HEK293 (cell line): Measurements from ENCODE around the gene KRT15.

Experiments used
- CTCF ChIA-PET: fragments of 350-600 bp; formaldehyde crosslinking; extraction: SDS; loops from one replicate; lab custom pipeline; 2021; ENCODE audit warnings: antibody characterized with exemption; lab: Yijun Ruan, JAX
- POLR2A ChIA-PET: fragments of 300-600 bp; formaldehyde crosslinking; extraction: SDS; loops from one replicate; lab custom pipeline; 2020; ENCODE audit warnings: antibody characterized with exemption, inconsistent platforms; lab: Yijun Ruan, JAX
- H3K27ac ChIP-seq: fragments of 200-500 bp; sonication (Bioruptor generic); 2 replicates; pipeline ENCODE4 v1.5.1; 2014; ENCODE audit warnings: low read depth, low read length, control low read depth, inconsistent platforms; ENCODE audit errors: extremely low read depth
- H3K36me3 ChIP-seq, 2 experiments: fragments of 200-500 bp in 1 of 2; sonication (Bioruptor generic) in 1 of 2; 1 replicate in 1 of 2; 2 replicates in 1 of 2; pipeline ENCODE4 v1.5.1; 2014 to 2017; ENCODE audit warnings: inconsistent platforms in 2 of 2, low read length in 2 of 2; ENCODE audit not compliant: control insufficient read depth in 2 of 2, insufficient read depth in 1 of 2
- H3K4me1 ChIP-seq: fragments of 200-500 bp; sonication (Bioruptor generic); 2 replicates; pipeline ENCODE4 v1.5.1; 2014; ENCODE audit warnings: mild to moderate bottlenecking, low read length, inconsistent platforms; ENCODE audit not compliant: control insufficient read depth, insufficient read depth
- H3K4me3 ChIP-seq: 2 replicates; pipeline ENCODE4 v1.5.1; 2011; ENCODE audit warnings: low read depth, mild to moderate bottlenecking, control low read depth, low read length, moderate library complexity
- H3K9me3 ChIP-seq: fragments of 200-500 bp; sonication (Bioruptor generic); 2 replicates; pipeline ENCODE4 v1.5.1; 2014; ENCODE audit warnings: low read depth, low read length, inconsistent platforms; ENCODE audit not compliant: control insufficient read depth, insufficient read depth
- GLI2 ChIP-seq: fragments of 450-650 bp; formaldehyde crosslinking; IDR thresholded peaks from 2 replicates; pipeline ENCODE4; 2017; ENCODE audit warnings: missing biosample characterization, missing genetic modification characterization, low read depth, borderline replicate concordance
- KLF1 ChIP-seq: fragments of 450-650 bp; formaldehyde crosslinking; IDR thresholded peaks from 2 replicates; pipeline ENCODE4 v1.5.1; 2016; ENCODE audit warnings: missing biosample characterization, missing genetic modification characterization
- PRDM1 ChIP-seq: fragments of 450-650 bp; formaldehyde crosslinking; IDR thresholded peaks from 2 replicates; pipeline ENCODE4; 2016; ENCODE audit warnings: missing biosample characterization, missing genetic modification characterization
- REST ChIP-seq: fragments of 450-650 bp; formaldehyde crosslinking; IDR thresholded peaks from 2 replicates; pipeline ENCODE4 v1.5.1; 2016; ENCODE audit warnings: missing biosample characterization, missing genetic modification characterization
- SCRT1 ChIP-seq: fragments of 450-650 bp; formaldehyde crosslinking; IDR thresholded peaks from 2 replicates; pipeline ENCODE4 v1.5.1; 2016; ENCODE audit warnings: missing biosample characterization, missing genetic modification characterization, borderline replicate concordance
- SETDB1 ChIP-seq: IDR thresholded peaks from one replicate; pipeline ENCODE4 v1.6.1; 2017; ENCODE audit warnings: mild to moderate bottlenecking, low read length, moderate library complexity, mixed read lengths; ENCODE audit not compliant: insufficient read length
- YY1 ChIP-seq: fragments of 450-650 bp; formaldehyde crosslinking; IDR thresholded peaks from 2 replicates; pipeline ENCODE4 v1.5.1; 2018; ENCODE audit warnings: missing biosample characterization, missing genetic modification characterization
- YY2 ChIP-seq: fragments of 450-650 bp; formaldehyde crosslinking; IDR thresholded peaks from 2 replicates; pipeline ENCODE4 v1.5.1; 2016; ENCODE audit warnings: missing biosample characterization, missing genetic modification characterization
- ZBTB48 ChIP-seq: fragments of 450-650 bp; formaldehyde crosslinking; IDR thresholded peaks from 2 replicates; pipeline ENCODE4 v1.5.1; 2016; ENCODE audit warnings: missing biosample characterization, missing genetic modification characterization
- ZBTB7A ChIP-seq: fragments of 450-650 bp; formaldehyde crosslinking; IDR thresholded peaks from 2 replicates; pipeline ENCODE4 v1.5.1; 2016; ENCODE audit warnings: low read depth, missing biosample characterization, missing genetic modification characterization
- ZNF112 ChIP-seq: fragments of 450-650 bp; formaldehyde crosslinking; IDR thresholded peaks from 2 replicates; pipeline ENCODE4 v1.5.0; 2017; ENCODE audit warnings: missing biosample characterization, missing genetic modification characterization
- ZNF148 ChIP-seq: fragments of 450-650 bp; formaldehyde crosslinking; IDR thresholded peaks from 2 replicates; pipeline ENCODE4 v1.5.0; 2017; ENCODE audit warnings: missing biosample characterization, missing genetic modification characterization, borderline replicate concordance
- ZNF169 ChIP-seq: fragments of 450-650 bp; formaldehyde crosslinking; IDR thresholded peaks from 2 replicates; pipeline ENCODE4 v1.5.1; 2016; ENCODE audit warnings: missing biosample characterization, missing genetic modification characterization
- ZNF2 ChIP-seq: fragments of 450-650 bp; formaldehyde crosslinking; IDR thresholded peaks from 2 replicates; pipeline ENCODE4 v1.5.1; 2016; ENCODE audit warnings: missing biosample characterization, missing genetic modification characterization
- ZNF366 ChIP-seq: fragments of 450-650 bp; formaldehyde crosslinking; conservative IDR thresholded peaks from 2 replicates; pipeline ENCODE4 v1.5.1; 2016; ENCODE audit warnings: missing biosample characterization, missing genetic modification characterization
- ZNF404 ChIP-seq: fragments of 450-650 bp; formaldehyde crosslinking; IDR thresholded peaks from 2 replicates; pipeline ENCODE4 v1.5.1; 2017; ENCODE audit warnings: missing biosample characterization, missing genetic modification characterization
- ZNF571 ChIP-seq: fragments of 450-650 bp; formaldehyde crosslinking; IDR thresholded peaks from 2 replicates; pipeline ENCODE4 v1.5.0; 2017; ENCODE audit warnings: missing biosample characterization, missing genetic modification characterization
- ZNF639 ChIP-seq: fragments of 450-650 bp; formaldehyde crosslinking; IDR thresholded peaks from 2 replicates; pipeline ENCODE4 v1.5.1; 2016; ENCODE audit warnings: missing biosample characterization, missing genetic modification characterization
- ZNF660 ChIP-seq: fragments of 450-650 bp; IDR thresholded peaks from 2 replicates; pipeline ENCODE4 v1.5.1; 2018; ENCODE audit warnings: missing biosample characterization, mild to moderate bottlenecking, missing genetic modification characterization
- ZNF664 ChIP-seq: fragments of 450-650 bp; formaldehyde crosslinking; IDR thresholded peaks from 2 replicates; pipeline ENCODE4 v1.5.1; 2016; ENCODE audit warnings: missing biosample characterization, missing genetic modification characterization
- ZNF776 ChIP-seq: fragments of 450-650 bp; formaldehyde crosslinking; IDR thresholded peaks from 2 replicates; pipeline ENCODE4 v1.5.0; 2017; ENCODE audit warnings: missing biosample characterization, missing genetic modification characterization, borderline replicate concordance
- ZNF830 ChIP-seq: fragments of 450-650 bp; IDR thresholded peaks from 2 replicates; pipeline ENCODE4 v1.5.0; 2018; ENCODE audit warnings: missing biosample characterization, missing genetic modification characterization, low read depth, mild to moderate bottlenecking, moderate library complexity
- ZSCAN23 ChIP-seq: fragments of 450-650 bp; formaldehyde crosslinking; IDR thresholded peaks from 2 replicates; pipeline ENCODE4 v1.5.1; 2016; ENCODE audit warnings: missing biosample characterization, missing genetic modification characterization
- TF ChIP-seq, protein P1 (sequence below): fragments of 450-650 bp; formaldehyde crosslinking; IDR thresholded peaks from 2 replicates; pipeline ENCODE4 v1.5.1; 2016; ENCODE audit warnings: missing biosample characterization, missing genetic modification characterization, borderline replicate concordance
- TF ChIP-seq, protein P2 (sequence below): fragments of 450-650 bp; formaldehyde crosslinking; IDR thresholded peaks from 2 replicates; pipeline ENCODE4 v1.5.1; 2016; ENCODE audit warnings: missing biosample characterization, missing genetic modification characterization
- TF ChIP-seq, protein P3 (sequence below): fragments of 450-650 bp; formaldehyde crosslinking; IDR thresholded peaks from 2 replicates; pipeline ENCODE4 v1.5.1; 2016; ENCODE audit warnings: missing biosample characterization, missing genetic modification characterization

The KRT15 gene

GRCh38 chr17:41530062-41531048, 11.7 kb upstream of the KRT15 start:
- Histone ChIP-seq H3K4me3 (no peak overlapping the region), H3K36me3 (no peaks in the 10 kb centered on the region; a peak in 1 of 3 replicates), H3K27ac (peak overlapping the region; percentile 32), H3K4me1 (peaks cover 14% of the 10 kb centered on the region), H3K9me3 (no peaks in the 10 kb centered on the region)
- ChIA-PET POLR2A (interaction anchor here (1.6 to 1.8 kb wide), 2 partner anchors 135 to 159 kb away, joined by 5 to 13 read pairs; partner anchors contain the start of gene EIF1), CTCF (interaction anchor here (0.7 to 4.8 kb wide), 12 partner anchors 10 to 384 kb away, joined by 3 to 55 read pairs (median 4); no protein-coding TSS in a partner anchor)
- TF ChIP-seq SCRT1, result no peak
- TF ChIP-seq ZNF571 (tag by site-specific recombination), result no peak
- no peak for TF ChIP-seq PRDM1
- TF ChIP-seq ZNF639 (tag by site-specific recombination), result no peak
- TF ChIP-seq GLI2 (tag by site-specific recombination), result no peak
- no peak for TF ChIP-seq ZNF830 (tag by site-specific recombination)
- TF ChIP-seq ZNF404 (tag by site-specific recombination), result no peak
- TF ChIP-seq YY2 (tag by site-specific recombination), result no peak
- no peak for TF ChIP-seq ZNF2 (tag by site-specific recombination)
- TF ChIP-seq, protein P1, sequence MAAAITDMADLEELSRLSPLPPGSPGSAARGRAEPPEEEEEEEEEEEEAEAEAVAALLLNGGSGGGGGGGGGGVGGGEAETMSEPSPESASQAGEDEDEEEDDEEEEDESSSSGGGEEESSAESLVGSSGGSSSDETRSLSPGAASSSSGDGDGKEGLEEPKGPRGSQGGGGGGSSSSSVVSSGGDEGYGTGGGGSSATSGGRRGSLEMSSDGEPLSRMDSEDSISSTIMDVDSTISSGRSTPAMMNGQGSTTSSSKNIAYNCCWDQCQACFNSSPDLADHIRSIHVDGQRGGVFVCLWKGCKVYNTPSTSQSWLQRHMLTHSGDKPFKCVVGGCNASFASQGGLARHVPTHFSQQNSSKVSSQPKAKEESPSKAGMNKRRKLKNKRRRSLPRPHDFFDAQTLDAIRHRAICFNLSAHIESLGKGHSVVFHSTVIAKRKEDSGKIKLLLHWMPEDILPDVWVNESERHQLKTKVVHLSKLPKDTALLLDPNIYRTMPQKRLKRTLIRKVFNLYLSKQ, result no peak
- TF ChIP-seq ZNF112, result no peak
- TF ChIP-seq, protein P2, sequence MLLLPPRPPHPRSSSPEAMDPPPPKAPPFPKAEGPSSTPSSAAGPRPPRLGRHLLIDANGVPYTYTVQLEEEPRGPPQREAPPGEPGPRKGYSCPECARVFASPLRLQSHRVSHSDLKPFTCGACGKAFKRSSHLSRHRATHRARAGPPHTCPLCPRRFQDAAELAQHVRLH (tag by site-specific recombination), result no peak
- no peak for TF ChIP-seq ZNF776 (tag by site-specific recombination)
- no peak for TF ChIP-seq ZNF660
- no peak for TF ChIP-seq ZBTB48
- TF ChIP-seq ZNF169 (tag by site-specific recombination), result no peak
- TF ChIP-seq, protein P3, sequence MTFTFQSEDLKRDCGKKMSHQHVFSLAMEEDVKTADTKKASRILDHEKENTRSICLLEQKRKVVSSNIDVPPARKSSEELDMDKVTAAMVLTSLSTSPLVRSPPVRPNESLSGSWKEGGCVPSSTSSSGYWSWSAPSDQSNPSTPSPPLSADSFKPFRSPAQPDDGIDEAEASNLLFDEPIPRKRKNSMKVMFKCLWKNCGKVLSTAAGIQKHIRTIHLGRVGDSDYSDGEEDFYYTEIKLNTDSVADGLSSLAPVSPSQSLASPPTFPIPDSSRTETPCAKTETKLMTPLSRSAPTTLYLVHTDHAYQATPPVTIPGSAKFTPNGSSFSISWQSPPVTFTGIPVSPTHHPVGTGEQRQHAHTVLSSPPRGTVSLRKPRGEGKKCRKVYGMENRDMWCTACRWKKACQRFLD (tag by site-specific recombination), result no peak
- no peak for TF ChIP-seq KLF1 (tag by site-specific recombination)
- TF ChIP-seq ZNF366 (tag by site-specific recombination), result no peak
- TF ChIP-seq REST (tag by site-specific recombination), result no peak
- TF ChIP-seq YY1 (tag by site-specific recombination), result no peak
- no peak for TF ChIP-seq ZBTB7A (tag by site-specific recombination)
- no peak for TF ChIP-seq SETDB1
- TF ChIP-seq ZNF148 (tag by site-specific recombination), result no peak
- no peak for TF ChIP-seq ZNF664 (tag by site-specific recombination)
- TF ChIP-seq ZSCAN23 (tag by site-specific recombination), result no peak
